NCI-H1436 treated with DMSO at 0.1 percent for 48 hours (cell line): ENCODE results near the gene MPHOSPH8.
"Not testable (repeated sequence)": the region's sequence is repeated elsewhere in the genome, so short reads cannot be mapped to it uniquely, and the experiment has no call there.

Source experiments
- DNase-seq: peaks from one replicate; lab custom pipeline; 2025; lab: John Stamatoyannopoulos, UW

Gene MPHOSPH8

DNA sequence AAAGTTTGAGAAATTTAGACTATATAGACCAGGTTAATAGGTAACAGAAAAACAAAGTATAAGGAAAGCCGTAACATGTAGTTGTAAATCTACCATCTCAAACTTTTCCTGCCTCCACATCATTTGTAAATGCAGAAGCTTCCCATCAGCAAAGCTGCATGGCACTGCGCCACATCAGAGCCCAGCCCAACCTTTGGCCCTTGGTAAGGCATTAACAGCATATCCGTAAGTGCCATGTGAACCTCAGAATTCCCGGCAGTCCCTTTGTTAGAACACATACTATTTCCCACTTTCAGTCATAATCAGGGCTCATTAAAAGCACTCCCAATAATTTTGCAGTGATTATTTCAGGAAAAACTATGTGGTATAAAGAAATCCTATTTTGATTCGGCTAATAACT lies 51.6 kb downstream of the MPHOSPH8 start:
- DNase-seq, result no peak

GRCh38 chr13:19685437-19685836 lies 52.0 kb downstream of the MPHOSPH8 start:
- DNase-seq, result no peak

- not testable (repeated sequence) for DNase-seq
Observed at GRCh38 chr13:19691447-19691846, 58.0 kb downstream of the MPHOSPH8 start.

DNA sequence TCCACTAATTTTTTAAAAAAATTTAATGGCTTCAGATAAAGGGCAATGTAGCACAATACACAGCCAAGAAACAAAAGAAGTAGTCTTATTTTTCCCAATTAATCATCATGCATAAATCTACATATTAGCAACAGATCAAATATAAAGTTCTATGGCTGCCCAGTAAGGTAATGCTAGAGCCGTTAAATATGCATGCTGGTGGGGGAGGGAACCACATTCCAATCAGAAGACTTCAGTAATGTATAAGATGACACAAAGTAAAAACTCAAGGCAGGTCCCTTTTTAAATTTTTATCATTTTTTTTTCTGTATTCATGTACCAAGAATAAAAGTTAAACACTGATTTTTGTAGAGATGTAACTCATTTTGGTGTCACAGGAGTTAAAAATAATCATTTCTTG lies 62.0 kb downstream of the MPHOSPH8 start:
- no peak for DNase-seq

GRCh38 chr13:19695829-19696228 lies 62.4 kb downstream of the MPHOSPH8 start:
- DNase-seq, result no peak

DNA sequence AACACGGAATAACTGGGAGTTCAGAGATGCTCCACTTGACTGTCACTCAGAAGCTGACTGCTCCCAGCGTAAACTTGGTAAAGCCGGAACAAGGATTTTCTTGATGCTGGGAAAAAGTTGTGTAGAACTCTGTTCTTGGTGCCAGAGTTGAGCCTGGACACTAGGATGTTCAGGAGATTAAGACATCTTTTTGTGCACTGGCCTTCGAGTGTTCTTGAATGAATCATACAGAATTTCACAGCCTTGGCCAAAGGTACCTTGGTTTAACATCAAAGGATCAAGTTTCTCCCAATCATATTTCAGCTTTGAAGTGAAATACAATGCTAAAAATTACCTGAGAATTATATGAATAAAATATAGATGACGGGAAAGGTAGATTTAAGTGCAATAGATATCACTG lies 67.5 kb downstream of the MPHOSPH8 start:
- DNase-seq, result not testable (repeated sequence)

DNA sequence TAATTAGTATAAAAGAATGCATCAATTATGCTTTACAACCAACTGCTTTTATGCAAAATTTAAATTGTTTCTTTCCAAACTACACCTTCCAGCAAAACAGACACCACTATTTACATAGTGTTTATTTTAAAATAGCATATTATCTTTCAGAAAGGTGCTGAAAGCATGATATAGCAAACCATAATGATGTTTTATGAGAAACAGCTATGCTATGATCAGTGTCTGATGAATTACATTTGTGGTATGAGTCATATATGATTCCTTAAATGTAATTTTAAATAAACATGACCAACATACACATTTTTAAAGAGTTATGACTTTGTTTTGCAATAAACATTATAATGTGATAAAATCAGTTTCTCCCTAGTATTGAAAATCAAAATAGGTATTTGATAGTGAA lies 68.2 kb downstream of the MPHOSPH8 start:
- not testable (repeated sequence) for DNase-seq

GRCh38 chr13:19704256-19704655 lies 70.8 kb downstream of the MPHOSPH8 start:
- not testable (repeated sequence) for DNase-seq

DNA sequence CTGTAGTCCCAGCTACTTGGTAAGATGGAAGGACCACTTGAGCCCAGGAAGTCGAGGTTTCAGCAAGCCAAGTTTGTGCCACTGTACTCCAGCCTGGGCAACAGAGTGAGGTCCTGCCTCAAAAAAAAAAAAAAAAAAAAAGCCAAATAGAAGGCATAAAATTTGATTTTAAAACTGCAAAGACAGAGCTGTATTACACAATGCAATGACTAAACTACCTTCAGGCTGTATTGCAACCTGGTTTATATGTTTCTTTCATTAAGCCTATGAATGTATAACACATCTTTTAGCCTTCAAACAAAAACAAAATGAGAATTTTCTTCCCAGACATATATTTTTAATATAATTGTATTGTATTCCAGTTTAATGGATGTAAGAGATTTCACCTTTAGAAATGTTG lies 75.6 kb downstream of the MPHOSPH8 start:
- not testable (repeated sequence) for DNase-seq

- DNase-seq, result not testable (repeated sequence)
Observed at GRCh38 chr13:19709782-19710181, 76.3 kb downstream of the MPHOSPH8 start.

- DNase-seq, result no peak
Observed at GRCh38 chr13:19713186-19713965, 79.9 kb downstream of the MPHOSPH8 start.

- no peak for DNase-seq
Observed at GRCh38 chr13:19720039-19720438, 86.6 kb downstream of the MPHOSPH8 start.
